Measurements from ENCODE around the gene GRAMD1A. TPM values are rescaled to one million over a fixed set of nuclear protein-coding genes. Genes with fewer than 3 reads are reported as not detected.

GRAMD1A gene
- total and polyA plus RNA-seq, 8 donors = 92.7 to 137 (median 116) TPM

GRCh38 chr19:35009424-35010415 lies 9.6 kb downstream of the GRAMD1A start:
- peaks cover 28 to 99% of the 10 kb centered on the region in 2 donors for H3K4me1 ChIP-seq
- TF ChIP-seq CTCF (IDR thresholded peaks at IDR 0.05) = no peak
- H3K27ac ChIP-seq = peak overlapping the region in 1 of 2 donors; percentile 97
- no peak overlapping the region for H3K4me3 ChIP-seq
- intact Hi-C loops (cut with DNase I) = loop anchor here in 1 of 2 donors (5.0 kb wide), 1 partner anchor 37 kb away; no protein-coding TSS in a partner anchor
- DNase-seq = no peak
- H3K36me3 ChIP-seq = peaks cover 0 to 77% of the 10 kb centered on the region in 2 donors
- ATAC-seq = no peak
- H3K9me3 ChIP-seq = no peaks in the 10 kb centered on the region
- H3K27me3 ChIP-seq = no peaks in the 10 kb centered on the region

GRCh38 chr19:35011091-35011689 lies 11.1 kb downstream of the GRAMD1A start:
- intact Hi-C loops (cut with DNase I) = loop anchor here in 1 of 2 donors (5.0 kb wide), 1 partner anchor 39 kb away; no protein-coding TSS in a partner anchor
- H3K27ac ChIP-seq = peak overlapping the region in 1 of 2 donors; percentile 97

GRCh38 chr19:35011737-35012682 lies 11.9 kb downstream of the GRAMD1A start:
- Histone ChIP-seq H3K27me3 (no peaks in the 10 kb centered on the region), H3K4me3 (no peak overlapping the region), H3K27ac (peak overlapping the region in 1 of 2 donors; percentile 97), H3K4me1 (peaks cover 13 to 85% of the 10 kb centered on the region in 2 donors), H3K36me3 (peaks cover 0 to 84% of the 10 kb centered on the region in 2 donors), H3K9me3 (no peaks in the 10 kb centered on the region)
- ATAC-seq (peak; percentile 8), DNase-seq (no peak)
- intact Hi-C loops (cut with DNase I) = loop anchor here in 1 of 2 donors (5.0 kb wide), 1 partner anchor 40 kb away; no protein-coding TSS in a partner anchor
- no peak for TF ChIP-seq CTCF (IDR thresholded peaks at IDR 0.05)

More at GRCh38 chr19:35011091-35011689, 11.1 kb downstream of the GRAMD1A start:
- peaks cover 0 to 82% of the 10 kb centered on the region in 2 donors for H3K36me3 ChIP-seq
- no peak for TF ChIP-seq CTCF (IDR thresholded peaks at IDR 0.05)
- no peak overlapping the region for H3K4me3 ChIP-seq
- no peaks in the 10 kb centered on the region for H3K27me3 ChIP-seq
- H3K4me1 ChIP-seq = peaks cover 18 to 90% of the 10 kb centered on the region in 2 donors
- DNase-seq (no peak), ATAC-seq (no peak)
- H3K9me3 ChIP-seq = no peaks in the 10 kb centered on the region

GRCh38 chr19:35013041-35013819 lies 13.1 kb downstream of the GRAMD1A start:
- H3K9me3 ChIP-seq = no peaks in the 10 kb centered on the region
- peaks cover 6 to 77% of the 10 kb centered on the region in 2 donors for H3K4me1 ChIP-seq
- peak; percentile 88 for ATAC-seq
- H3K4me3 ChIP-seq = no peak overlapping the region
- TF ChIP-seq CTCF (IDR thresholded peaks at IDR 0.05) = peak; percentile 95 to 98
- H3K27me3 ChIP-seq = no peaks in the 10 kb centered on the region
- peaks cover 0 to 96% of the 10 kb centered on the region in 2 donors for H3K36me3 ChIP-seq
- DNase-seq = peak; percentile 38 to 93 (median 74)
- peak overlapping the region in 1 of 2 donors; percentile 97 for H3K27ac ChIP-seq
- intact Hi-C loops (cut with DNase I) = loop anchor here in 1 of 2 donors (5.0 kb wide), 1 partner anchor 41 kb away; no protein-coding TSS in a partner anchor
